Loucy (cell line): Measurements from ENCODE around the gene SLC25A17.
"Not testable (repeated sequence)": the region's sequence is repeated elsewhere in the genome, so short reads cannot be mapped to it uniquely, and the experiment has no call there.

ENCODE experiments used
- CTCF ChIP-seq: fragments of 200-600 bp; sonication (generic); conservative IDR thresholded peaks from 2 replicates; pipeline ENCODE4 v1.5.1; 2014; ENCODE audit warnings: mild to moderate bottlenecking, antibody characterized with exemption, low read length
- EZH2phosphoT487 ChIP-seq: fragments of 200-600 bp; IDR thresholded peaks from 2 replicates; pipeline ENCODE4 v1.6.1; 2018; ENCODE audit warnings: antibody characterized with exemption, mild to moderate bottlenecking, moderate library complexity, borderline replicate concordance

DNA sequence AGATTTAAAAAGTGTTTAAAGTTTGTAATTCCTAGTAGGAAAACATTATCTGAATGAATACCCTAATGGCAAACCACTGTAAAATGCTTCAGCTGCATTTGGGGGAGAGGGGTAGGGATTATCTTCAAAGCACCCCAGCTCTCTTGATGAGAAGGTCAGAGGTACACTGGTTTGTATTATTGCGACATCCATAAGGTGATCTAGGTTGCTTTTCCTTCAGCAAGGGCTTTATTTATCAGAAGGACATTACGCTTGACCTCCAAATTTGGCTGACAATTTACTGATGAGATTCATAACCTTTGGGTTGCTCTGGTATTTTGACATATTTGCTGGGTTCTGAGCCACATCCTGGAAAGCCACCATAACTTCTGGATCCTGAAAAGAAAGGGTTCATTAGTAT lies 7.1 kb upstream of the SLC25A17 start:
- not testable (repeated sequence) for TF ChIP-seq CTCF, EZH2phosphoT487
